ENCODE results near the gene MDM1.

GRCh38 chr12:68344126-68344525 lies 12.0 kb upstream of the MDM1 start:
- TF ChIP-seq CTCF (optimal IDR thresholded peaks at IDR 0.05 in 1 of 3, IDR thresholded peaks at IDR 0.05 in 1 of 3, conservative IDR thresholded peaks at IDR 0.05 in 1 of 3; ENCODE audit: extremely low read depth in 1 of 3, insufficient read depth in 2 of 3, low read length in 3 of 3) (no peak), EZH2 (IDR thresholded peaks at IDR 0.05; ENCODE audit: low read length) (no peak)
